ENCODE measurements around the gene CD99. TPM values are rescaled to one million over a fixed set of nuclear protein-coding genes. Genes with fewer than 3 reads are reported as not detected.
"Not testable (repeated sequence)": the region's sequence is repeated elsewhere in the genome, so short reads cannot be mapped to it uniquely, and the experiment has no call there.

CD99 gene
- total and polyA plus RNA-seq, 4 donors, result 49.9 to 165 (median 102) TPM

DNA sequence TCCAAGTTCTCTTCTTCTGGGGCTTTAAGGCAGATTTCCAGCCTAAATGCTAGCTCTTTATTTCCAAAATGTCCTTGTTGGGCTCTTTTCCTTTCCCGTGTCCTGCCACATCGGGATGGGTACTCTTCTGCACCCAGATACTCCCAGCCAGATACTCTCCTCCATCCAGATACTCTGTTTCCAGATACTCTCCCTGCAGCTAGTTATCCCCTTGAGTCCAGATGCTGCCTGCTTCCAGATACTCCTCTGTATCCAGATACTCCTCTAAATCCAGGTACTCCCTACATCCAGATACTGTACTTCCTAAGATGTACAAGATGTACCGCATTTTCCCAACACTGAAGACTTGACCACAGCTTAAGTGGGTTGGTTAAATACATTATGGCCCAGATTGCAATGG is 50.3 kb downstream of the CD99 start:
- no peak for DNase-seq (ENCODE audit: low spot score)
- no peak for TF ChIP-seq GABPA (IDR thresholded peaks at IDR 0.05 in 1 of 2, conservative IDR thresholded peaks at IDR 0.05 in 1 of 2)
- TF ChIP-seq SP1 (IDR thresholded peaks at IDR 0.05), result no peak
- no peak for TF ChIP-seq RXRA (IDR thresholded peaks at IDR 0.05)
- TF ChIP-seq, protein P1, sequence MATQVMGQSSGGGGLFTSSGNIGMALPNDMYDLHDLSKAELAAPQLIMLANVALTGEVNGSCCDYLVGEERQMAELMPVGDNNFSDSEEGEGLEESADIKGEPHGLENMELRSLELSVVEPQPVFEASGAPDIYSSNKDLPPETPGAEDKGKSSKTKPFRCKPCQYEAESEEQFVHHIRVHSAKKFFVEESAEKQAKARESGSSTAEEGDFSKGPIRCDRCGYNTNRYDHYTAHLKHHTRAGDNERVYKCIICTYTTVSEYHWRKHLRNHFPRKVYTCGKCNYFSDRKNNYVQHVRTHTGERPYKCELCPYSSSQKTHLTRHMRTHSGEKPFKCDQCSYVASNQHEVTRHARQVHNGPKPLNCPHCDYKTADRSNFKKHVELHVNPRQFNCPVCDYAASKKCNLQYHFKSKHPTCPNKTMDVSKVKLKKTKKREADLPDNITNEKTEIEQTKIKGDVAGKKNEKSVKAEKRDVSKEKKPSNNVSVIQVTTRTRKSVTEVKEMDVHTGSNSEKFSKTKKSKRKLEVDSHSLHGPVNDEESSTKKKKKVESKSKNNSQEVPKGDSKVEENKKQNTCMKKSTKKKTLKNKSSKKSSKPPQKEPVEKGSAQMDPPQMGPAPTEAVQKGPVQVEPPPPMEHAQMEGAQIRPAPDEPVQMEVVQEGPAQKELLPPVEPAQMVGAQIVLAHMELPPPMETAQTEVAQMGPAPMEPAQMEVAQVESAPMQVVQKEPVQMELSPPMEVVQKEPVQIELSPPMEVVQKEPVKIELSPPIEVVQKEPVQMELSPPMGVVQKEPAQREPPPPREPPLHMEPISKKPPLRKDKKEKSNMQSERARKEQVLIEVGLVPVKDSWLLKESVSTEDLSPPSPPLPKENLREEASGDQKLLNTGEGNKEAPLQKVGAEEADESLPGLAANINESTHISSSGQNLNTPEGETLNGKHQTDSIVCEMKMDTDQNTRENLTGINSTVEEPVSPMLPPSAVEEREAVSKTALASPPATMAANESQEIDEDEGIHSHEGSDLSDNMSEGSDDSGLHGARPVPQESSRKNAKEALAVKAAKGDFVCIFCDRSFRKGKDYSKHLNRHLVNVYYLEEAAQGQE (IDR thresholded peaks at IDR 0.05), result no peak
- no peak for TF ChIP-seq HNF4G (IDR thresholded peaks at IDR 0.05)
- TF ChIP-seq EGR1 (IDR thresholded peaks at IDR 0.05; ENCODE audit: low read depth in 2 of 2), result no peak
- no peak for TF ChIP-seq YY1 (IDR thresholded peaks at IDR 0.05)
- TF ChIP-seq, protein P2, sequence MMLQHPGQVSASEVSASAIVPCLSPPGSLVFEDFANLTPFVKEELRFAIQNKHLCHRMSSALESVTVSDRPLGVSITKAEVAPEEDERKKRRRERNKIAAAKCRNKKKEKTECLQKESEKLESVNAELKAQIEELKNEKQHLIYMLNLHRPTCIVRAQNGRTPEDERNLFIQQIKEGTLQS (IDR thresholded peaks at IDR 0.05), result no peak
- TF ChIP-seq TAF1 (conservative IDR thresholded peaks at IDR 0.05), result no peak
- no peak for TF ChIP-seq FOXA1 (IDR thresholded peaks at IDR 0.05)
- TF ChIP-seq HNF4A (conservative IDR thresholded peaks at IDR 0.05), result no peak
- no peak for TF ChIP-seq FOXA2 (IDR thresholded peaks at IDR 0.05)
- WGBS, result 98% methylated on average over 3 of the region's 3 CpGs

DNA sequence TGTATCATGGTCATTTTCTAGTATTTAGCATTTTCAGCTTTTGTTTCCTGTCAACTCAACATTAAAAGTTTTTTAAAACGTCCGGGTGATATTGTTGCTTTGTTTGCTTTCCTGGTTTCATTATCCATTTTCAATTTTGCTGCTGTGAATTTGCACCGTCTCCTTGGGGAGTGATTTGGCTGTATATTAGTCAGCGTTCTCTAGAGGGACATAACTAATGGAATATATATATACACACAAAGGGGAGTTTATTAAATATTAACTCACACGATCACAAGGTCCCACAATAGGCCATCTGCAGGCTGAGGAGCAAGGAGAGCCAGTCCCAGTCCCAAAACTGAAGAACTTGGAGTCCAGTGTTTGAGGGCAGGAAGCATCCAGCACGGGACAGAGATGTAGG is 55.2 kb downstream of the CD99 start:
- not testable (repeated sequence) for H3K4me1 ChIP-seq (ENCODE audit: control insufficient read depth in 4 of 4, insufficient read depth in 4 of 4, low read length in 3 of 4); H3K9me3 ChIP-seq (ENCODE audit: control insufficient read depth in 4 of 4, low read length in 3 of 4); H3K27ac ChIP-seq (ENCODE audit: low read depth in 1 of 2, low read length in 2 of 2); H3K4me3 ChIP-seq (ENCODE audit: low read depth in 1 of 3, low read length in 3 of 3); DNase-seq (ENCODE audit: low spot score); H3K27me3 ChIP-seq (ENCODE audit: control insufficient read depth in 4 of 4, insufficient read depth in 4 of 4, low read length in 3 of 4); H3K36me3 ChIP-seq (ENCODE audit: control insufficient read depth in 4 of 4, insufficient read depth in 3 of 4, low read depth in 1 of 4, low read length in 3 of 4); H3K9ac ChIP-seq (ENCODE audit: low read depth in 1 of 2, low read length in 2 of 2)
- 34% methylated on average over 6 of the region's 6 CpGs for WGBS

More for the DNA sequence above, 50.3 kb downstream of the CD99 start:
- Histone ChIP-seq H3K9me3 (ENCODE audit: control insufficient read depth in 4 of 4, low read length in 3 of 4) (no peaks in the 10 kb centered on the region), H3K27me3 (ENCODE audit: control insufficient read depth in 4 of 4, insufficient read depth in 4 of 4, low read length in 3 of 4) (no peaks in the 10 kb centered on the region), H3K4me1 (ENCODE audit: control insufficient read depth in 4 of 4, insufficient read depth in 4 of 4, low read length in 3 of 4) (peaks cover 0 to under 1% (median 0%) of the 10 kb centered on the region in 4 donors), H3K36me3 (ENCODE audit: control insufficient read depth in 4 of 4, insufficient read depth in 3 of 4, low read depth in 1 of 4, low read length in 3 of 4) (peaks cover 7 to 23% (median 13%) of the 10 kb centered on the region in 4 donors), H3K4me3 (ENCODE audit: low read depth in 1 of 3, low read length in 3 of 3) (no peak overlapping the region), H3K27ac (ENCODE audit: low read depth in 1 of 2, low read length in 2 of 2) (no peak overlapping the region), H3K9ac (ENCODE audit: low read depth in 1 of 2, low read length in 2 of 2) (no peak overlapping the region)

DNA sequence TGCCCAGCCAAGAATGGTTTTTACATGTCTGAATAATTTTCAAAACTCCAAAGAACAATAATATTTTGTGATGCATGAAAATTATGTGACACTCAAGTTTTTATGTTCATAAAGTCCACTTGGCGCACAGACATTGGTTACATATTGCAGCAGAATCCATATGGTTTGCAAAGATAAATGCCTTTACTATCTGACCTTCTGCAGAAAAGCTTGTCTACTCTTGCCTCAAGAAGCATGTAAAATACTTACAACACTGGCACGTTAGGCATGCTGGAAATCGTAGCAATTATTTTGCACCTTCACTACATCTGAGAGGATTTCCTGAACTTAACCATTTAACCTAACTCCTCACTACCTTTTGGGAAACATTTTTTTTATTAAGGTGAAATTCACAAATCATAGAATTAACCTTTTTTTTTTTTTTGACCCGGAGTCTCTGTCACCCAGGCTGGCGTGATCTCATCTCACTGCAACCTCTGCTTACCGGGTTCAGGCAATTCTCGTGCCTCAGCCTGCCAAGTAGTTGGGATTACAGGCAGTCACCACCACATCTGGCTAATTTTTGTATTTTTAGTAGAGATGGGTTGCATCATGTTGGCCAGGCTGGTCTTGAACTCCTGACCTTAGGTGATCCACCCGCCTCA is 57.2 kb downstream of the CD99 start:
- peaks cover 0 to 3% (median 0%) of the 10 kb centered on the region in 4 donors for H3K4me1 ChIP-seq (ENCODE audit: control insufficient read depth in 4 of 4, insufficient read depth in 4 of 4, low read length in 3 of 4)
- no peak overlapping the region for H3K27ac ChIP-seq (ENCODE audit: low read depth in 1 of 2, low read length in 2 of 2)
- WGBS, result 86% methylated on average over 8 of the region's 8 CpGs
- TF ChIP-seq FOXA1 (IDR thresholded peaks at IDR 0.05) (no peak), HNF4G (IDR thresholded peaks at IDR 0.05) (no peak), SP1 (IDR thresholded peaks at IDR 0.05) (no peak), YY1 (IDR thresholded peaks at IDR 0.05) (no peak)
- TF ChIP-seq, protein P3, sequence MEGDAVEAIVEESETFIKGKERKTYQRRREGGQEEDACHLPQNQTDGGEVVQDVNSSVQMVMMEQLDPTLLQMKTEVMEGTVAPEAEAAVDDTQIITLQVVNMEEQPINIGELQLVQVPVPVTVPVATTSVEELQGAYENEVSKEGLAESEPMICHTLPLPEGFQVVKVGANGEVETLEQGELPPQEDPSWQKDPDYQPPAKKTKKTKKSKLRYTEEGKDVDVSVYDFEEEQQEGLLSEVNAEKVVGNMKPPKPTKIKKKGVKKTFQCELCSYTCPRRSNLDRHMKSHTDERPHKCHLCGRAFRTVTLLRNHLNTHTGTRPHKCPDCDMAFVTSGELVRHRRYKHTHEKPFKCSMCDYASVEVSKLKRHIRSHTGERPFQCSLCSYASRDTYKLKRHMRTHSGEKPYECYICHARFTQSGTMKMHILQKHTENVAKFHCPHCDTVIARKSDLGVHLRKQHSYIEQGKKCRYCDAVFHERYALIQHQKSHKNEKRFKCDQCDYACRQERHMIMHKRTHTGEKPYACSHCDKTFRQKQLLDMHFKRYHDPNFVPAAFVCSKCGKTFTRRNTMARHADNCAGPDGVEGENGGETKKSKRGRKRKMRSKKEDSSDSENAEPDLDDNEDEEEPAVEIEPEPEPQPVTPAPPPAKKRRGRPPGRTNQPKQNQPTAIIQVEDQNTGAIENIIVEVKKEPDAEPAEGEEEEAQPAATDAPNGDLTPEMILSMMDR (IDR thresholded peaks at IDR 0.05; ENCODE audit: low read depth, low read length, missing input control), result no peak
- TF ChIP-seq, protein P4, sequence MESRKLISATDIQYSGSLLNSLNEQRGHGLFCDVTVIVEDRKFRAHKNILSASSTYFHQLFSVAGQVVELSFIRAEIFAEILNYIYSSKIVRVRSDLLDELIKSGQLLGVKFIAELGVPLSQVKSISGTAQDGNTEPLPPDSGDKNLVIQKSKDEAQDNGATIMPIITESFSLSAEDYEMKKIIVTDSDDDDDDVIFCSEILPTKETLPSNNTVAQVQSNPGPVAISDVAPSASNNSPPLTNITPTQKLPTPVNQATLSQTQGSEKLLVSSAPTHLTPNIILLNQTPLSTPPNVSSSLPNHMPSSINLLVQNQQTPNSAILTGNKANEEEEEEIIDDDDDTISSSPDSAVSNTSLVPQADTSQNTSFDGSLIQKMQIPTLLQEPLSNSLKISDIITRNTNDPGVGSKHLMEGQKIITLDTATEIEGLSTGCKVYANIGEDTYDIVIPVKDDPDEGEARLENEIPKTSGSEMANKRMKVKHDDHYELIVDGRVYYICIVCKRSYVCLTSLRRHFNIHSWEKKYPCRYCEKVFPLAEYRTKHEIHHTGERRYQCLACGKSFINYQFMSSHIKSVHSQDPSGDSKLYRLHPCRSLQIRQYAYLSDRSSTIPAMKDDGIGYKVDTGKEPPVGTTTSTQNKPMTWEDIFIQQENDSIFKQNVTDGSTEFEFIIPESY (IDR thresholded peaks at IDR 0.05), result no peak
- TF ChIP-seq, protein P5, sequence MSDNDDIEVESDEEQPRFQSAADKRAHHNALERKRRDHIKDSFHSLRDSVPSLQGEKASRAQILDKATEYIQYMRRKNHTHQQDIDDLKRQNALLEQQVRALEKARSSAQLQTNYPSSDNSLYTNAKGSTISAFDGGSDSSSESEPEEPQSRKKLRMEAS (IDR thresholded peaks at IDR 0.05), result no peak
- H3K27me3 ChIP-seq (ENCODE audit: control insufficient read depth in 4 of 4, insufficient read depth in 4 of 4, low read length in 3 of 4), result peaks cover 0 to 2% (median 0%) of the 10 kb centered on the region in 4 donors
- H3K9me3 ChIP-seq (ENCODE audit: control insufficient read depth in 4 of 4, low read length in 3 of 4), result no peaks in the 10 kb centered on the region
- H3K36me3 ChIP-seq (ENCODE audit: control insufficient read depth in 4 of 4, insufficient read depth in 3 of 4, low read depth in 1 of 4, low read length in 3 of 4), result no peaks in the 10 kb centered on the region
- H3K9ac ChIP-seq (ENCODE audit: low read depth in 1 of 2, low read length in 2 of 2), result no peak overlapping the region
- H3K4me3 ChIP-seq (ENCODE audit: low read depth in 1 of 3, low read length in 3 of 3), result no peak overlapping the region
- DNase-seq (ENCODE audit: low spot score), result no peak

Measured in liver (tissue), 9 donors.